Loucy (cell line): Measurements from ENCODE around the gene USP33.

Experiments
- CTCF ChIP-seq: fragments of 200-600 bp; sonication (generic); conservative IDR thresholded peaks from 2 replicates; pipeline ENCODE4 v1.5.1; 2014; ENCODE audit warnings: mild to moderate bottlenecking, antibody characterized with exemption, low read length
- EZH2phosphoT487 ChIP-seq: fragments of 200-600 bp; IDR thresholded peaks from 2 replicates; pipeline ENCODE4 v1.6.1; 2018; ENCODE audit warnings: antibody characterized with exemption, mild to moderate bottlenecking, moderate library complexity, borderline replicate concordance

DNA sequence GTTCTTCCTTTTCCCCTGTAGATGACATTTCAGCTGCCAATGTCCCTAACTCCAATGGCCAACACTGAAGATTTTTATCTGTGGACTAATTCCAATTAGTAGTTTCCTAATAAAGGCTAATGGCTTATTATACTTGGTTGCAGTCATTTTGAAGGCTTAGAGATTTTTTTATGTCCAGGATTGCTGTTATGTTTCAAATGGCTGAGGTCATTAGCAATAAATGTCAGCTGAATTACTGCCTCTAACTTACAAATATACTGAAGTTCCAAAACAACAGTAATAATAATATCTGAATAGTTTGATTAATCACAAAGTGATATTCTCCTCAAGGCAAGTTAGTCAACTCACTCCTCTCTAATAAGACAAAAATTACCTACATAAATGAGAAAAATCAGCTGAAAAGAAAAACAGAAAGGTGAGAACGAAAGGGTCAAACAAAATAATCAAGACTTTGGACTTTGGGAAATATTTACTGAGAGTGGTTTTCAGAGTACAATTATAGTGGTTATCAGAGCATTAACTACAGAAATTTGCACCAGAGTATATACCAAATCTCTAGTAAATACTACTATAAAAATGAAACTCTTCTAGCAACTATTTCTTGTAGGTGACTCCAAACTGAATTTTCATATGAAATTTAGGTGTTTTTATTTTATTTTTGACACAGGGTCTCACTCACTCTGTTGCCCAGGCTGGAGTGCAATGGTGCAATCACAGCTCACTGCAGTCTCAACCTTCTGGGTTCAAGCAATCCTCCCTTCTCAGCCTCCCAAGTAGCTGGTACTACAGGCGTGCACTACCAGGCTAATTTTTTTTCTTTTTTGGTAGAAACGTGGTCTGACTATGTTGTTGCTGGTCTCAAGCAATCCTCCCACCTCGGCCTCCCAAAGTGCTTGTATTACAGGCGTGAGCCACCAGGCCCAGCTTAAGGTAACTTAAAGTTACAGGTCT lies 80.7 kb downstream of the USP33 start:
- TF ChIP-seq CTCF (no peak), EZH2phosphoT487 (no peak)
